ENCODE data around the gene APC2. TPM values are rescaled to one million over a fixed set of nuclear protein-coding genes. Genes with fewer than 3 reads are reported as not detected.
A peak's percentile ranks its signal among the peaks of the same experiment; 100 is the strongest.
"Not testable (repeated sequence)": the region's sequence is repeated elsewhere in the genome, so short reads cannot be mapped to it uniquely, and the experiment has no call there.

Gene APC2
- total RNA-seq, 2 experiments from 2014 or later = 0.09 to 0.14 TPM

DNA sequence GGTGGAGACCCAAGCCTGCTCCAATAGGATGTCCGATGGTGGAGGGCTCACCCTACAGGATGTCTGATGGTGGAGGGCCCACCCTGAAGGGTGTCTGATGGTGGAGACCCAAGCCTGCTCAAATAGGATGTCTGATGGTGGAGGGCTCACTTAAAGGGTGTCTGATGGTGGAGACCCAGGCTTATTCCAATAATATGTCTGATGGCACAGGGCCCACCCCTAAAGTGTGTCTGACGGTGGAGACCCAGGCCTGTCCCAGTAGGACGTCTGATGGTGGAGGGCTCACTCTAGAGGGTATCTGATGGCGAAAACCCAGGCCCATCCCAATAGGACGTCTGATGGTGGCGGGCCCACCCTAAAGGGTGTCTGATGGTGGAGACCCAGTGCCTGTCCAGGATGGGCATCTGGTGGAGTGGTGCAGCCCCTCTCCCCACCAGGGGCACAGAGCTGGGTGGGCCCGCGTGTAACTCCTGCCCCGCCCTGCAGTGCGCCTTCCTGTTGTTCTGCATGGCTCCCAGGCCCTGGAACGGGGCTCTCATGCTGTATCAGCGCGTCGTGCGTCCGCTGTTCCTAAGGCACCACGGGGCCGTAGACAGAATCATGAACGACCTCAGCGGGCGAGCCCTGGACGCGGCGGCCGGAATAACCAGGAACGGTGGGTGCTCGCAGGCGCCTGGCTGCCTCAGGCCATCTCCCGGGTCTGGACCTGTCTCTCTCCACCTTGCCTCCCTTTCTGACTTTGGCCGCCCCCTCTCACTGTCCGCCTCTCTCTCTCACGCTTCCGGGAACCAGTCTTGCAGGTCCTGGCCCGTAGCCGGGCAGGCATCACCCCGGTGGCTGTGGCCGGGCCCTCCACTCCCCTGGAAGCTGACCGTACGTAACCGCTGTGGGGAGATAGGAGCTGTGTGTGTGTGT is 46.1 kb downstream of the APC2 start:
- ChIA-PET POLR2A (no interaction called here), CTCF (no interaction called here)
- intact Hi-C loops (cut with DNase I, micrococcal nuclease) = no loop called here
- Mint-ChIP-seq H3K36me3 (ENCODE audit: low read depth) (no peaks in the 10 kb centered on the region), H3K4me3 (no peak overlapping the region), H3K9me3 (ENCODE audit: low read depth) (no peaks in the 10 kb centered on the region), H3K27ac (no peak overlapping the region), H3K27me3 (peaks cover 3% of the 10 kb centered on the region), H3K4me1 (peaks cover 4% of the 10 kb centered on the region)
- no peak for DNase-seq
- no peak for ATAC-seq

DNA sequence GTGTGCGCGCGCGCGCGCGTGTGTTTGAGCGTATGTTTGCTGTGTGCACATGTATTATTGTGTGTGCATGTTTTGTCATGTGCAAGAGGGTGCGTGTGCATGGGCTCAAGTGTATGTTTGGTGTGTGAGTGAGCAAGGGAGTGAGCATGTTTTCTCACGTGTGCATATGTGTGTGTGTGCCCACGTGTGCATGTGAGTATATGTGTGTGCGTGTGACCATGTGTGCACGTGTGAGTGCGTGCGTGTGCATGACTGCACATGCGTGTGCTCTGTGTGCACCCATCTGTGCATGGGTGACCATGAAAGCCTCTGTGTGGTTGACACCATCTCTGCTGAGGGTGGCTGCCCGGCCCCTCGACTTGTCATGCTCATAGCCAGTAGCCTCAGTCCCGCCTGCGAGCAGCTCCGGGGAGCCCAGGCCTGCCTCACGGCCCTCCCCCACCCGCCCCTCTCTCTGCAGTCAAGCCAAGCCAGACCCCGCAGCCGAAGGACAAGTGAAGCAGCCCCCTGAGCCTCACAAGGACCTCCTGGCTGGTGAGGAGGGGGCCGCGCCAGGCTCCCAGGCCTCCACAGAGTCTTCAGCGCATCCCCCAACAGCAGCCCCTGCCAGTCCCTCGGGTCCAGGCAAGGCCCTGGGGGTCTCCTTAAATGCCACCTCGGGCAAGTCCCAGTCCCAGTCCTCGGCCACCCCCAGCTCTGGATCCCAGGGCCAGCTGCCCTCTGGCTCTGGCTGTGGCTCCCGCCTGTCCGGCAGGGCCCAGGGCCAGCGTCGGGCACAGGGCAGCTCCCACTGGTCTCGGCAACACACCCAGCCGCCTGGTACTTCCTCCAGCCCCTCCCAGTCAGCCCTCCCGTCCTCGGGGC is 47.0 kb downstream of the APC2 start:
- no peak for DNase-seq
- ChIA-PET POLR2A (no interaction called here), CTCF (no interaction called here)
- no peak for ATAC-seq
- Mint-ChIP-seq H3K9me3 (ENCODE audit: low read depth) (no peaks in the 10 kb centered on the region), H3K36me3 (ENCODE audit: low read depth) (no peaks in the 10 kb centered on the region), H3K27me3 (peaks cover under 1% of the 10 kb centered on the region), H3K4me1 (peaks cover under 1% of the 10 kb centered on the region), H3K4me3 (no peak overlapping the region), H3K27ac (no peak overlapping the region)
- intact Hi-C loops (cut with DNase I, micrococcal nuclease) = no loop called here

DNA sequence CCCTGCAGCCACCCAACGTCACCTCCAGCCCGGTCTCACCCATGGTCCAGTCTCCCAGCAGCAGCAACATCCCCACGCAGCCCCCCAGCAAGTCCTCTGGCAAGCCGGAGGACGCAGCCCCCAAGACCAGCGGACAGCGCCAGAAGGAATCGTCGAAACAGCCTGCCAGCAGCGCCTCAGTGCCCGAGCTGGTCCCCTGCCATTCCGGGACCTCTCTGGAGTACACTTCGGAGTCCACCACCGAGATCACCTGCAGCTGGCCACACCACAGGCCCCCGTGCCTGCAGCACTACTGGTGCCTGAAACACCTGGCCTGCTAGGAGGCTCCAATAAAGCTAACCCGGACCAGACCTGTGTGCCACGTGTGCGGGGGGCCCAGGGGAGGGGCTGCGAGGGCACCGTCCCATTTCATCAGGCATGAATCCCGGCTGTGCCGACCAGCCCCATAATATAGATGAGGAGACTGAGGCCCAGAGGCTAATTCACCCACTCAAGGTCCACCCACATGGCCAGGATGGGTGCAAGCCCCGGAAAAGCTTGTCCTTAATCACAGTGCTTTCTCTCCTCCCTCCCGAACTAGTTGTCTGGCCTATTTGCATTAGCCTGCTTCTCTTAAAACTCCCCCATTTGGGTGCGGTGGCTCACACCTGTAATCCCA is 47.8 kb downstream of the APC2 start:
- DNase-seq (no peak), ATAC-seq (no peak)
- Mint-ChIP-seq H3K27ac (no peak overlapping the region), H3K4me3 (no peak overlapping the region), H3K4me1 (no peaks in the 10 kb centered on the region), H3K27me3 (peaks cover 2% of the 10 kb centered on the region), H3K36me3 (ENCODE audit: low read depth) (no peaks in the 10 kb centered on the region), H3K9me3 (ENCODE audit: low read depth) (no peaks in the 10 kb centered on the region)
- intact Hi-C loops (cut with DNase I, micrococcal nuclease) = no loop called here
- ChIA-PET CTCF (no interaction called here), POLR2A (no interaction called here)

DNA sequence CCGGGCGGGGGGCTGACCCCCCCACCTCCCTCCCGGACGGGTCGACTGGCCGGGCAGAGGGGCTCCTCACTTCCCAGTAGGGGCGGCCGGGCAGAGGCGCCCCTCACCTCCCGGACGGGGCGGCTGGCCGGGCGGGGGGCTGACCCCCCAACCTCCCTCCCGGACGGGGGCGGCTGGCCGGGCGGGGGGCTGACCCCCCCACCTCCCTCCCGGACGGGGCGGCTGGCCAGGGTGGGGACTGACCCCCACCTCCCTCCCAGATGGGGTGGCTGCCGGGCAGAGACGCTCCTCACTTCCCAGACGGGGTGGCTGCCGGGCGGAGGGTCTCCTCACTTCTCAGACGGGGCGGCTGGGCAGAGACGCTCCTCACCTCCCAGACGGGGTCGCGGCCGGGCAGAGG is 49.3 kb downstream of the APC2 start:
- POLR2A ChIA-PET; H3K4me3 Mint-ChIP-seq; H3K27me3 Mint-ChIP-seq; H3K27ac Mint-ChIP-seq; DNase-seq; H3K9me3 Mint-ChIP-seq (ENCODE audit: low read depth); H3K36me3 Mint-ChIP-seq (ENCODE audit: low read depth); CTCF ChIA-PET; H3K4me1 Mint-ChIP-seq; ATAC-seq; intact Hi-C loops (cut with DNase I, micrococcal nuclease): not testable (repeated sequence)

DNA sequence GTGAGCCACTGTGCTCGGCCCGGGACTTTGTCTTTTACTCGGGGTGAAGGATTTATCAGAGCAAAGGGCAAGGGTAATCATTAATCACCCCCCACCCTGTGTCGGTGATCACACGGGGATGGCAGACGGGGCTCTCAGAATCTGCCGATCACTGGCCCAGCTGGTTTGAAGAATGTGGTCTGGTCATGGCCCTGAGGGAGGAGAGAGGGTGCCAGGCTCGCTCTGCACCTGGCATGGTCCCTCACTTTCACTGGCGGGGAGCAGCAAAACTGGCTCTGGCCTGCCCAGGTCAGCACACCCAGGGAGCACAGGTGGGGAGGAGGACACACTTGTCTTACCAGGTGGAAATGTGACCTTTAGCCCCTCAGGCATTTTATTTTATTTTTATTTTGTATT is 51.3 kb downstream of the APC2 start:
- intact Hi-C loops (cut with DNase I, micrococcal nuclease) = no loop called here
- H3K9me3 Mint-ChIP-seq (ENCODE audit: low read depth) = no peaks in the 10 kb centered on the region
- no peak overlapping the region for H3K4me3 Mint-ChIP-seq
- no peaks in the 10 kb centered on the region for H3K36me3 Mint-ChIP-seq (ENCODE audit: low read depth)
- H3K27ac Mint-ChIP-seq = no peak overlapping the region
- CTCF ChIA-PET = no interaction called here
- peaks cover 4% of the 10 kb centered on the region for H3K4me1 Mint-ChIP-seq
- POLR2A ChIA-PET = no interaction called here
- DNase-seq (no peak), ATAC-seq (no peak)
- peaks cover 3% of the 10 kb centered on the region for H3K27me3 Mint-ChIP-seq

DNA sequence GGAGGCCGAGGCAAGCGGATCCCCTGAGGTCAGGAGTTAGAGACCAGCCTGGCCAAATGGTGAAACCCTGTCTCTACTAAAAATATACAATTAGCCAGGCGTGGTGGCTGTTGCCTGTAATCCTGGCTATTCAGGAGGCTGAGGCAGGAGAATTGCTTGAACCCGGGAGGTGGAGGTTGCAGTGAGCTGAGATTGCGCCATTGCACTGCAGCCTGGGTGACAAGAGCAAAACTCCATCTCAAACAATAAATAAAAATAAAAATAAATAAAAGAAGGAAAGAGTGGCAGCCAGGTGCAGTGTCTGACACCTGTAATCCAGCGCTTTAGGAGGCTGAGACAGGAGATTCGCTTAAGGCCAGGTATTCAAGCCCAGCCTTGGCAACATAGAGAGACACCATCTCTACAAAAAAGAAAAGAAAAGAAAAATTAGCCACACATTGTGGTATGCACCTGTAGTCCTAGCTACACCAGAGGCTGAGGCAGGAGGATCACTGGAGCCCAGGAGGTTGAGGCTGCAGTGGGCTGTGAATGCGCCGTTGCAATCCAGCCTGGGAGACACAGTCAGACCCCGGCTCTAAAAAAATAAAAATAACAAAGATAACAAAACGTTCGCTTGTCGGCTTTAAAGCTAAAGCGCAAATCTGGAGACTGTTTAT is 52.6 kb downstream of the APC2 start:
- no peak for ATAC-seq
- CTCF ChIA-PET = interaction anchor here (0.6 to 0.7 kb wide), 3 partner anchors 11 to 202 kb away, joined by 3 read pairs; no protein-coding TSS in a partner anchor
- Mint-ChIP-seq H3K36me3 (ENCODE audit: low read depth) (no peaks in the 10 kb centered on the region), H3K27ac (no peak overlapping the region), H3K9me3 (ENCODE audit: low read depth) (no peaks in the 10 kb centered on the region), H3K4me3 (no peak overlapping the region), H3K27me3 (peaks cover 3% of the 10 kb centered on the region), H3K4me1 (peaks cover 5% of the 10 kb centered on the region)
- intact Hi-C loops (cut with DNase I, micrococcal nuclease) = no loop called here
- no peak for DNase-seq
- POLR2A ChIA-PET = no interaction called here

DNA sequence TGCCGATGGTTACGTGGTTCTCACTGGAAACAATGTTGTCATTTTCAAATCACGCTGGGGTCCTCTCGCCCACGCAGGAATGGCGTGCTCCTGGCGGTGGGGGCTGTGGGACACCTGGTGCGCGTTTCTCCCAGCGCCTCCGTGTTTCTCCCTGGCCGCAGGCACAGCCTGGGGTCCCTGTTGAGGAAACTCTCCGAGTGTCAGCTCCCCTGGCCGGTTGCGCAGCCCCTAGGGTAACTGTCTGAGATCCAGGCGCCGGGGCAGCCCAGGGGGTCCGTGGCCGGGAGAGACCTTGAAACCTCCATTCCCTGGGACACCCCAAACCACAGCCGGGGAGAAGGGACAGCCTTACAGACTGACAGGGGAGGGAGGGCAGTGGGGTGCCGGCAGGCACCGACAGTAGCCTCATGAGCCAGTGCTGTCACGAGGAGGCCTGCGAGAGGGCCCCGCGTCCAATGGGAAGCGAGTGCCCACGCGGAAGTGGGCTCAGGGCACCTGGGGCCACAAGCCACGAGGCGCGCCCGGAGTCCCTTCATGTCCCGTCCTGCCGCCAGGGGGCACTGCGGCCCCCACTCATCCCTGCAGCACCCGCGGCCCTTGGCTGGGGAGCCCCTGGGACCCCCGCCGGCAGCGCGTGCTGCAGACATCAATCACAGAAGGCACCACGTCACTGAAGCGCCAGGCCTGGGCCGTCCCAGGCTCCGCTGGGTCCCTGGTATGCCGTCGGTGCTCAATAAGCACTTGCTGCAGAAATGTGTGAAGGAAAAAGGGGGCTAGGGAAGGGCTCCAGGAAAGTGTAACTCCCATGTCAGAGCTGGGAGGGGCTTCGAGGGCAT is 53.4 kb downstream of the APC2 start:
- intact Hi-C loops (cut with DNase I, micrococcal nuclease) = no loop called here
- ATAC-seq (peak; percentile 49), DNase-seq (peak; percentile 88)
- H3K27me3 Mint-ChIP-seq = peaks cover 3% of the 10 kb centered on the region
- H3K36me3 Mint-ChIP-seq (ENCODE audit: low read depth) = no peaks in the 10 kb centered on the region
- ChIA-PET POLR2A (no interaction called here), CTCF (interaction anchor here (0.6 to 0.7 kb wide), 3 partner anchors 54 to 277 kb away, joined by 3 read pairs; no protein-coding TSS in a partner anchor)
- no peak overlapping the region for H3K27ac Mint-ChIP-seq
- no peak overlapping the region for H3K4me3 Mint-ChIP-seq
- H3K9me3 Mint-ChIP-seq (ENCODE audit: low read depth) = no peaks in the 10 kb centered on the region
- peaks cover 10% of the 10 kb centered on the region for H3K4me1 Mint-ChIP-seq

DNA sequence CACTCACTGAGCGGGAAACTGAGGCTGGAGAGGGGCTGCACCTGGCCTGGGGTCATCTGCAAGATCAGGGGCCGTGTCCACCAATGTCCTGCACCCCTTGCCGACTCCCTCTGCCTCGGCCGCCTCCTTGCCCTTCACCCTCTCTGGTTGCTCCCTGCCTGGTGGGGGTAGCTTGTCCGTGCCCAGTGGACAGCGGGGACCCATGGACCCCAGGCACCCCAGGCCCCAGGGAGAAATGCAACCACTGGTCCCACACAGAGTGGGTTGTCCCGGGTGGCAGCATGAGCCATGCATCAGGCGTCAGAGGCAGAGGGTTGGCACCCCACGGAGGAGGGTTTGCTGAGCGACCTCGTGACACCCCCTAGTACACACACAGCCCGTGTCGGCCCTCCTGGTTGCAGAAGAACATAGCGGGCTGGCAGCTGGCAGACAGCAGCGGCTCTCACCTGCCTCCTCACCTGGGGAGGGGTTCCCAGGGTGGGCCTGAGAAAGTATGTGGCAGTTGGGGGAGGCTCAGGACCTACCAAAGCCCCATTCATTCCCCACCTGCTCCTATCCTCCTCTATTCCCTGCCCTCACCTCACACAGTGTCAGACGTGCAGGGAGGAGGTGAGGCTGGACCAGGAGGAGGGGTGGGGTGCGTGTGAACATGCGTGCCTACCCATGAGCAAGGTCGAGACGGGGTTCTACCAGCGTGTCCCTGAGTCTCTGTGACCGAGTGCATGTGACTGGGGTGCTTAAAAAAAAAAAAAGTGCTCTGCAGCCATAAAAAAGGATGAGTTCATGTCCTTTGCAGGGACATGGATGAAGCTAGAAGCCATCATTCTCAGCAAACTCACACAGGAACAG is 54.2 kb downstream of the APC2 start:
- Mint-ChIP-seq H3K4me1 (peaks cover 10% of the 10 kb centered on the region), H3K9me3 (ENCODE audit: low read depth) (no peaks in the 10 kb centered on the region), H3K36me3 (ENCODE audit: low read depth) (no peaks in the 10 kb centered on the region), H3K27ac (no peak overlapping the region), H3K27me3 (peaks cover 3% of the 10 kb centered on the region), H3K4me3 (no peak overlapping the region)
- intact Hi-C loops (cut with DNase I, micrococcal nuclease) = no loop called here
- DNase-seq = no peak
- ChIA-PET CTCF (interaction anchor here (0.6 kb wide), 1 partner anchor 278 kb away, joined by 3 read pairs; no protein-coding TSS in a partner anchor), POLR2A (no interaction called here)
- ATAC-seq = no peak

DNA sequence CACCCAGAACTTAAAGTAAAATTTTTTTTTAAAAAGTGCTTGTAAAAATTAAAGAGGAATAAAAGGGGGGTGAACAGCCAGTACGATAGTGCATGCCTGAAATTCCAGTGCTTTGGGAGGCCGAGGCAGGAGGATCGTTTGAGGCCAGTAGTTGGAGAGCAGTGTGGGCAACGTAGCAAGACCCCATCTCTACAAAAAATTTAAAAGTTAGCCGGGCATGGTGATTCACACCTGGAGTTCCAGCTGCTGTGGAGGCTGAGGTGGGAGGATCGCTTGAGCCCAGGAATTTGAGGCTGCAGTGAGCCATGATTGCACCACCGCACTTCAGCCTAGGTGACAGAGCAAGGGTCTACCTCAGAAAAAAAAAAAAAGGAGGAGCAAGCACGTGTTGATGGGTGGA is 55.1 kb downstream of the APC2 start:
- ATAC-seq (no peak), DNase-seq (no peak)
- POLR2A ChIA-PET = no interaction called here
- no peak overlapping the region for H3K27ac Mint-ChIP-seq
- H3K27me3 Mint-ChIP-seq = peaks cover 3% of the 10 kb centered on the region
- no peaks in the 10 kb centered on the region for H3K9me3 Mint-ChIP-seq (ENCODE audit: low read depth)
- peaks cover 10% of the 10 kb centered on the region for H3K4me1 Mint-ChIP-seq
- intact Hi-C loops (cut with DNase I, micrococcal nuclease) = no loop called here
- H3K36me3 Mint-ChIP-seq (ENCODE audit: low read depth) = no peaks in the 10 kb centered on the region
- CTCF ChIA-PET = interaction anchor here (0.7 kb wide), 1 partner anchor 13 kb away, joined by 4 read pairs; no protein-coding TSS in a partner anchor
- no peak overlapping the region for H3K4me3 Mint-ChIP-seq
